Effector CD8-positive, alpha-beta T cell (primary cell): ENCODE data around the gene COLEC11.

Source experiments
- DNase-seq: peaks from one replicate; lab custom pipeline; 2025; lab: John Stamatoyannopoulos, UW

Gene COLEC11

GRCh38 chr2:3639015-3639630 lies 44.2 kb downstream of the COLEC11 start:
- no peak for DNase-seq

DNA sequence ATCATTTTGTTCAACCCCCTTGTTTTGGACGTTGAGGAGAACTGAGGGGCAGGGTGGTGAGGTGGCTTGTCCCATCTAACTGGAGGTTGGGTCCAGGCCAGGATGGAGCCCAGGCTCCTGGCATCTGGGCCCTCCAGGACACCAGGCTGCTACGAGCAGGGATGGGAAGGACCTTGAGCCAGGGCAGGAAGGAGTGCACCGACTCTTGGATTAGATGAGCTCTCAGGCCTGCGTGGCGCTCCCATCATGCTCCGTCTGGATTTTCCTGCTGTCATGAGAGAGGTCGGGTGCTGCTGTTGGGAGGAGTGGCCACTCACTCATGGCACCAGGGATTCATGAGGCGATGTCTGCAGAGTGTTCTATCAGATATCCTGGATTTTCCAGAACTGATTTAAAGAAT lies 44.7 kb downstream of the COLEC11 start:
- DNase-seq = no peak

DNA sequence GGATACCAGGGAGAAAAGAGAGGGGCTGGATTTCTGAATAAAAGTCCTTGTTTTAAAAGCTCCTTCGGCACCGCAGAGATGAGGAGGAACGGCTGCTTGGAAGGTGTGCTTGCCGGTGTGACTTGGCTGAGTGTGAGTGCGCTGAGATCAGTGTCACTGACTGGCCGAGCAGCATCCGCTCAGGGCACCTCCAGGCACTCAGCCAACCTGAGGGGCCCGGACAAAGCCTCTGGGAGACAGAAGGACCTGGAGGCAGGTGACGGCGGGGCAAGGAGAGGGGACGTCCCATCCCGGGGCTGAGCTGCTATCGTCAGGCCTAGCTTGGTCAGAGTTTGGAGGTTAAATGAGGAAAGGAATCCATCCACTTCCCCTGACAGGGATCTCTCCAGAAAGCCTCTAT lies 46.3 kb downstream of the COLEC11 start:
- DNase-seq = no peak

- DNase-seq = no peak
These were observed 47.0 kb downstream of the COLEC11 start for GRCh38 chr2:3641841-3642421.

GRCh38 chr2:3642521-3643215 lies 47.8 kb downstream of the COLEC11 start:
- DNase-seq = no peak

- DNase-seq = no peak
These were observed 48.7 kb downstream of the COLEC11 start for GRCh38 chr2:3643371-3644245.

DNA sequence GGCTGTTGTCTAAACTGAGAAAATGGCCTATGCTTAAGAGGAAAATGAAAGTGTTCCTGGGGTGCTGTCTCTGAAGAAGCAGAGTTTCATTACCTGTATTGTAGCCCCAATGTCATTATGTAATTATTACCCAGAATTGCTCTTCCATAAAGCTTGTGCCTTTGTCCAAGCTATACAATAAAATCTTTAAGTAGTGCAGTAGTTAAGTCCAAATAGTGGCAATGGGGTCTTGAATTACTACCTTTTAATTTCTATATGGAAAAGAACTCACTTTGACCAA lies 49.3 kb downstream of the COLEC11 start:
- no peak for DNase-seq

- no peak for DNase-seq
These were observed 50.1 kb downstream of the COLEC11 start for GRCh38 chr2:3644891-3645605.

GRCh38 chr2:3645745-3646389 lies 51.0 kb downstream of the COLEC11 start:
- no peak for DNase-seq

DNA sequence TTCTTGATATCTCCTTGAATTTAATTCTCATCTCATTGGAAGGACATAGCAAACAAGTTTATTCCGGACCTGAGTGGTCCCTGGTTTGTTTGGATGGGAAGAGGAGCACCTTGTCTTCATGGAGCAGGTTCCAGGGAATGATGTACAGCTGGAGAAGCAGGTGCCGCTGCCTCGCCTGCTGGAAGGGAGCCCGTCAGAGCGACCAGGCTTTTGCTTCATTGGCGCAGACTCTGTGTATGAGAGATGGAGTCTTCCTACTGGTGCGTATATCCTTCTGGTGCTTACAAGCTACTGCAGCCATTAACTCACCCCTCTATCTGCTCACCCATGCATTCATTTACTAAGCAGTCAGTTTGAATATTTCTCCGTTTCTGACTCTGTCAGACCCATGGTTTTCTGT lies 51.5 kb downstream of the COLEC11 start:
- DNase-seq = no peak

GRCh38 chr2:3647246-3647645 lies 52.3 kb downstream of the COLEC11 start:
- DNase-seq = no peak

- DNase-seq = no peak
These were observed 53.1 kb downstream of the COLEC11 start for GRCh38 chr2:3647831-3648651.

GRCh38 chr2:3648652-3649177 lies 53.8 kb downstream of the COLEC11 start:
- DNase-seq = no peak

- DNase-seq = no peak
These were observed 54.7 kb downstream of the COLEC11 start for GRCh38 chr2:3649581-3649980.

GRCh38 chr2:3650140-3650920 lies 55.4 kb downstream of the COLEC11 start:
- DNase-seq = no peak

DNA sequence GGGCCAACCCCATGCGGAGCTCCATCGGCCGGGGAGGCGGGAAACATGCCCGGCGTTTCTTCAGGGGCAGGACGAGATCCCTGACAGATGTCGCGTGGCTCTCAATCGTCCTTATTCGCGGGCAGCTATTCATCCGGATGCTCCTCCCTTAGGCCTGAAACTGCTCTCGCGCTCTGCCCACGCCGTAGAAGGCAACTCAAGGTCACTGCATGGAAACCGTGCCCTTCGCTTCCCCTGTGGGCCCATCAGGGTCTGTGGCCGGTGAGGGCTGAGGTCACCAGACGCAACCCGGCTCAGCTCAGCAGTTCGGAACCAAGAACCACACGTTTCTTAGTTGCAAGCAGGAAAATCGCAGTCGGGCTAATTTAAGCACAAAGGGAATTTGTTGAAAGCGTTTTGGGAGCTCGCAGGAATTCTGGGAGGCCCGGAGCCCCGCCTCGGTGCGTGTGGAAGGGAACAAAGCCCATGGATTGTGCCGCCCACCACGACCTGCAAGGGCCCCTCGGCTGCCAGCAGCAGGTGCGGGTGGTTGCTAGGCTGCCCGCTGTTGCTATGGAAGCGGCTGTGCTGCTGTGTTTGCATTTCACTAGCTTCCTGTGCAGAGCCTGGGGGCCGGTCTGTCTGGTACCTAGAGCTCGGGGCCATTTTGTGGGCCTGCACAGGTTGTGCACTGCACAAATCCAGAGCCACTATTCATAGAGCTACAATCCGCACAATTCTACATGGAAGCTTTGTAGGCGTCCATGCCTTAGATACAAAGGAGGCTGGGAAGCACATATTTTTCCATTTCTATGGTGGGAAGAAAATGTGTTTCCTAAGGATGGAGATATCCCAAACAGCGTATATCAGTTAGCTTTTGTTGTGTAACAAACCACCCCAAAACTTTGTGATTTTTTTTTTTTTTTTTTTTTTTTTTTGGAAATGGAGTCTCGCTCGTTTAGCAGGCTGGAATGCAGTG lies 57.1 kb downstream of the COLEC11 start:
- peak; percentile 31 for DNase-seq

- DNase-seq = no peak
These were observed 58.1 kb downstream of the COLEC11 start for GRCh38 chr2:3652896-3653625.

DNA sequence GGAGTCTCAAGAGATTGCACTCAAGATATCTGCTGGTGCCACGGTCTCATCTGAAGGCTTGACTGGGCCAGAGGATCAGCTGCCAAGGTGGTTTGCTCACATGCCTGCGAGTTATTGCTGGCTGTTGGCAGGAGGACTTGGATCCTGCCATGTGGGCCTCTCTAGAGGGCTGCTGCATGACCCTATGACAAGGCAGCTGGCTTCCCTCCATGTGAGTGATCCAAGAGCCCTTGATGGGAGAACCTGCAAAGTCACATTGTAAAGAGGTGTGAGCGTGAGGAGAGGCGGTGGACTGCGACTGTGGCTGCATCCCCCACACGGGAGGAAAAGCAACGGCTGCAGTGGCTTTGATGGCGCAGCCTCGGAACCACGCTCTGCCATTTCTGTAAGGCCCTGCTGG lies 59.1 kb downstream of the COLEC11 start:
- no peak for DNase-seq
